SK-N-MC (cell line): ENCODE results near the gene SLC39A11.

Source experiments
- EZH2 ChIP-seq: fragments of 200-600 bp; sonication (generic); IDR thresholded peaks from one replicate; pipeline ENCODE4 v1.6.1; 2017; ENCODE audit warnings: antibody characterized with exemption
- FOXP2 ChIP-seq: optimal IDR thresholded peaks from 2 replicates; pipeline ENCODE3; 2011; ENCODE audit warnings: mild to moderate bottlenecking, moderate library complexity; ENCODE audit not compliant: insufficient read depth; ENCODE audit errors: extremely low read length, control extremely low read depth
- POLR2AphosphoS5 ChIP-seq: IDR thresholded peaks from 2 replicates; pipeline ENCODE4 v1.6.1; 2012; ENCODE audit warnings: mild to moderate bottlenecking, low read depth, low read length, borderline replicate concordance

- TF ChIP-seq FOXP2 (no peak), EZH2 (no peak), POLR2AphosphoS5 (no peak)
Measured at GRCh38 chr17:72822358-72823023, 270.0 kb downstream of the SLC39A11 start.
